ENCODE measurements around the gene CHST15. TPM values are rescaled to one million over a fixed set of nuclear protein-coding genes. Genes with fewer than 3 reads are reported as not detected.

CHST15 gene
- total and polyA plus RNA-seq, 7 donors, result 2.4 to 57.9 (median 29.9) TPM

GRCh38 chr10:124083740-124084397, 9.5 kb downstream of the CHST15 start:
- Histone ChIP-seq H3K4me3 (no peak overlapping the region), H3K27me3 (no peaks in the 10 kb centered on the region), H3K27ac (peak overlapping the region; percentile 19 to 93 (median 91)), H3K9me3 (no peaks in the 10 kb centered on the region), H3K4me1 (peaks cover 0 to 79% (median 62%) of the 10 kb centered on the region in 4 donors), H3K36me3 (no peaks in the 10 kb centered on the region)
- DNase-seq, result no peak
- WGBS, 2 donors, result 92 to 93% methylated on average over 16 of the region's 16 CpGs
- TF ChIP-seq POLR2AphosphoS5 (IDR thresholded peaks at IDR 0.05), result no peak
- no peak for TF ChIP-seq POLR2A (IDR thresholded peaks at IDR 0.05)
- no peak for TF ChIP-seq CTCF (IDR thresholded peaks at IDR 0.05)
- TF ChIP-seq EP300 (IDR thresholded peaks at IDR 0.05), result no peak
- intact Hi-C loops (cut with DNase I), result no loop called here

GRCh38 chr10:124083047-124083739, 10.2 kb downstream of the CHST15 start:
- Histone ChIP-seq H3K27me3 (no peaks in the 10 kb centered on the region), H3K27ac (peak overlapping the region in 1 of 4 donors; percentile 93), H3K9me3 (no peaks in the 10 kb centered on the region), H3K4me1 (peaks cover 0 to 79% (median 60%) of the 10 kb centered on the region in 4 donors), H3K4me3 (no peak overlapping the region), H3K36me3 (no peaks in the 10 kb centered on the region)
- DNase-seq, result no peak
- WGBS, 2 donors, result 92 to 93% methylated on average over 10 of the region's 10 CpGs
- TF ChIP-seq EP300 (IDR thresholded peaks at IDR 0.05) (no peak), POLR2A (IDR thresholded peaks at IDR 0.05) (no peak), CTCF (IDR thresholded peaks at IDR 0.05) (no peak), POLR2AphosphoS5 (IDR thresholded peaks at IDR 0.05) (no peak)
- intact Hi-C loops (cut with DNase I), result no loop called here

GRCh38 chr10:124082555-124082954, 10.8 kb downstream of the CHST15 start:
- TF ChIP-seq POLR2AphosphoS5 (IDR thresholded peaks at IDR 0.05), result no peak
- no peak for TF ChIP-seq POLR2A (IDR thresholded peaks at IDR 0.05)
- TF ChIP-seq CTCF (IDR thresholded peaks at IDR 0.05), result no peak
- TF ChIP-seq EP300 (IDR thresholded peaks at IDR 0.05), result no peak
- WGBS, 2 donors, result 85 to 93% methylated on average over 6 of the region's 6 CpGs
- no peaks in the 10 kb centered on the region for H3K9me3 ChIP-seq
- no peak overlapping the region for H3K4me3 ChIP-seq
- DNase-seq, result no peak
- H3K4me1 ChIP-seq, result peaks cover 0 to 79% (median 54%) of the 10 kb centered on the region in 4 donors
- H3K36me3 ChIP-seq, result no peaks in the 10 kb centered on the region
- no peaks in the 10 kb centered on the region for H3K27me3 ChIP-seq
- H3K27ac ChIP-seq, result no peak overlapping the region
- intact Hi-C loops (cut with DNase I), result no loop called here

- intact Hi-C loops (cut with DNase I), result no loop called here
- H3K4me1 ChIP-seq, result peaks cover 0 to 80% (median 55%) of the 10 kb centered on the region in 4 donors
- WGBS, 2 donors, result 69 to 89% methylated on average over 13 of the region's 13 CpGs
- H3K9me3 ChIP-seq, result no peaks in the 10 kb centered on the region
- H3K4me3 ChIP-seq, result no peak overlapping the region
- no peaks in the 10 kb centered on the region for H3K36me3 ChIP-seq
- no peaks in the 10 kb centered on the region for H3K27me3 ChIP-seq
- no peak overlapping the region for H3K27ac ChIP-seq
- TF ChIP-seq POLR2A (IDR thresholded peaks at IDR 0.05), result no peak
- TF ChIP-seq POLR2AphosphoS5 (IDR thresholded peaks at IDR 0.05), result no peak
- TF ChIP-seq EP300 (IDR thresholded peaks at IDR 0.05), result no peak
- no peak for TF ChIP-seq CTCF (IDR thresholded peaks at IDR 0.05)
- DNase-seq, result no peak
These were observed 11.8 kb downstream of the CHST15 start for GRCh38 chr10:124081547-124082140.

All from sigmoid colon (tissue), 7 donors.